ENCODE data around the gene LPAR3.

- TF ChIP-seq CTCF (conservative IDR thresholded peaks at IDR 0.05 in 1 of 2, IDR thresholded peaks at IDR 0.05 in 1 of 2; ENCODE audit: low read depth in 1 of 2, low read length in 2 of 2): no peak
- no peak for TF ChIP-seq EZH2 (IDR thresholded peaks at IDR 0.05; ENCODE audit: low read length, missing control alignments)
These were observed 95.4 kb downstream of the LPAR3 start for GRCh38 chr1:84797603-84798002.

Measured in fibroblast of lung (primary cell).